ENCODE data around the gene MACC1. TPM values are rescaled to one million over a fixed set of nuclear protein-coding genes. Genes with fewer than 3 reads are reported as not detected.

MACC1 gene
- total RNA-seq, 1 donor from 2014 or later: 0.12 TPM

DNA sequence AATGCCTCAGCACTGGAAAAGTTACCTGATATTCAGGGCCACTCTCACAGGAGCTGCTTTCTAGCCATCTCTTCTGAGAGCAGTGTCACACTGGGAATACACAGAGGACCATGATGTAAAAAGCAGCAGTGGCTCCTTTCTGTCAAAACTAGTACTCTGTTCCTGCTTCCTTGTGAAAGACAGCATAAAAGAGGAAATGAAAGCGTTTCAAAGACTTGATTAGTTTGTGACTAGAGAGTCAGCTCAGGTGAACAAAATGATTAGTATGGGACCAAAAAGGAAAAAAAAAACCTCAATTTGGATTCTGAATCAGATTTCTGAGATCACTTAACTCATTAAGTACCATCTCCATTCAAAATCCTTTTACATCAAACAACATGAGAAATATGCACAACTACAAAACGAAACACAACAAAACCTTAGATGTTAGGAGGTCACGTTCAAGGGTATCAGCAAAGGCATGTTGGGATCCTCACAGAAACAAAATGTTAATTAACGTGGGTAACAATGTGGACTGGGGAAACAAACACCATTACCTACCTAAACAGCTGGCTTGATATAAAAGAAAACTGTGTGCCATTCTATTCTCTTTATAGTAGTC, 103.7 kb downstream of the MACC1 start:
- Mint-ChIP-seq H3K9me3 (no peaks in the 10 kb centered on the region), H3K4me1 (peaks cover 13% of the 10 kb centered on the region), H3K36me3 (ENCODE audit: low read depth) (no peaks in the 10 kb centered on the region), H3K27ac (ENCODE audit: unreplicated experiment) (peak overlapping the region; percentile 23), H3K4me3 (no peak overlapping the region), H3K27me3 (ENCODE audit: low read depth) (no peaks in the 10 kb centered on the region)
- no peak for TF ChIP-seq CTCF (conservative IDR thresholded peaks at IDR 0.05)
- DNase-seq (ENCODE audit: low read depth, low spot score): no peak

DNA sequence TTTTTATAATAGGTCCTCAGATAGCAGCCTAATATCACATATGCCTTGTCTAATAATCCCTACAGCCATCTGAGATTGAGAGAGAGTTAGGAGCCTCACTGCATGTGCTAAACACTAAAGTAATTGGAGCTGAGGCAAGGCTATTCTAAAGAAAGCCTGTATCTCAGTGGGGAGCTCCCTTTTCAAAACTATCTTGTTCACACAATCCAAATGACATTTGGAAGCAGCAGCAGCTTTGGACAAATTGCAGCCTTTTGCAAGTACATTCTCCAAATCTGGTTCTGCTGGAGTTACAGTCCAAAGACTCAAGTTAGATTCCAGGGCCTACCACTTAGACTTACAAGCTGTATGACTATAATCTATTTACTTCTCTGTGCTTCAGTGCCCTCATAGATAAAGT, 104.5 kb downstream of the MACC1 start:
- no peaks in the 10 kb centered on the region for H3K27me3 Mint-ChIP-seq (ENCODE audit: low read depth)
- H3K4me3 Mint-ChIP-seq: no peak overlapping the region
- H3K27ac Mint-ChIP-seq (ENCODE audit: unreplicated experiment): no peak overlapping the region
- no peaks in the 10 kb centered on the region for H3K9me3 Mint-ChIP-seq
- no peak for TF ChIP-seq CTCF (conservative IDR thresholded peaks at IDR 0.05)
- H3K36me3 Mint-ChIP-seq (ENCODE audit: low read depth): no peaks in the 10 kb centered on the region
- peaks cover 13% of the 10 kb centered on the region for H3K4me1 Mint-ChIP-seq
- no peak for DNase-seq (ENCODE audit: low read depth, low spot score)

DNA sequence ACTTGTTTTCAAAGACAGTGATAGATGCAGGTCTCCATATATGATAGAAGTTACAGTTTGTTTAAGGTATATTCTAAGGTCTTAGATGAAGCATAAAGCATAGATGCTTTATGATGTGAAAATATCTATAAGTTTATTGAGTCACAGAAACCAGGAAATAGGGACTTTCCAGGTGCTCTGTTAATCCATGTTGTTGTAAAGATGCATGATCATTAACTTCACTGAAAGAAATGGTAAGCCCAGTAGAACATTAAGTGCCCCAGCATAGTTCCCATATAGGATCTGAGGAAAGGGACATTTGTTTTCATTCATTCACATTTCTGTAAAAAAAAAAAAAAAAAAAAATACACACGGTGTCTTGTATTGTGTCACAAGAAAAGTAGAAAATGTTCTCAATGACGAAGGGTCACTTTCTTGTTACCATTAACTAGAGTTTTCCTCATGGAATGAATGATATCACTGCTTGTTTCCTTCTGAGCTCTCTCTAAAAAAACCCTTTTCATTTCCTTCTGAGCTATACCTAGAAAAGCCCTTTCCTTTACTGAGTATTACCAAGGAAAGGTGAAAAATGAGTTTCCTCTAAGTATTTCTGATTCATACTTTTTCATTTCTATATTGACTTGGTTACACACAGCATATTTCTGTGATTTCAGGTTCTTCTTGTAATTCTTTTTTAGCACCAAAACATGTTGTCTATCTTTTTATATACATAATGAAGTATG, 105.2 kb downstream of the MACC1 start:
- H3K27ac Mint-ChIP-seq (ENCODE audit: unreplicated experiment): no peak overlapping the region
- peaks cover 13% of the 10 kb centered on the region for H3K4me1 Mint-ChIP-seq
- no peaks in the 10 kb centered on the region for H3K27me3 Mint-ChIP-seq (ENCODE audit: low read depth)
- no peak for DNase-seq (ENCODE audit: low read depth, low spot score)
- no peaks in the 10 kb centered on the region for H3K36me3 Mint-ChIP-seq (ENCODE audit: low read depth)
- no peaks in the 10 kb centered on the region for H3K9me3 Mint-ChIP-seq
- no peak for TF ChIP-seq CTCF (conservative IDR thresholded peaks at IDR 0.05)
- H3K4me3 Mint-ChIP-seq: no peak overlapping the region

- Mint-ChIP-seq H3K9me3 (no peaks in the 10 kb centered on the region), H3K4me1 (peaks cover under 1% of the 10 kb centered on the region), H3K27ac (ENCODE audit: unreplicated experiment) (no peak overlapping the region), H3K36me3 (ENCODE audit: low read depth) (no peaks in the 10 kb centered on the region), H3K4me3 (no peak overlapping the region), H3K27me3 (ENCODE audit: low read depth) (no peaks in the 10 kb centered on the region)
- no peak for DNase-seq (ENCODE audit: low read depth, low spot score)
- no peak for TF ChIP-seq CTCF (conservative IDR thresholded peaks at IDR 0.05)
Measured at GRCh38 chr7:20107582-20107981, 109.6 kb downstream of the MACC1 start.

DNA sequence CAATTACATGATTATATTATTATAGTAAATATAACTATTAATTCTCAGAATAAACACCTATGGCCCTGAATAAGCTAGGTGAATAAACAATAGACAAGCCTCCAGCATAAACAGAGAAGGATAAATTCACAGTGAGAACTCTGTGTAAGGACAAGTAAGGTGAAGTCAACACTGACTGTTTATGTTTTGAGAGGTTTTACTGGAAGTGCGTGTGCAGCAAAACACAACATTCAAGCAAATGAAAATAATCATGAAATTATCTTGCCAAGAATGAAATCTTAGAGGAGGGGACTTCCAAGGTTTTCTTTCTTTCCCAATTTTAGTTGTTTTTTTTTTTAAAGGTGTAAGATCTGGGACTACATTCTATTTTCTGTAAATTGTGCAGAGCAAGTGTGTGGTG, 112.5 kb downstream of the MACC1 start:
- DNase-seq (ENCODE audit: low read depth, low spot score): no peak

More for the DNA sequence above, 112.5 kb downstream of the MACC1 start:
- Mint-ChIP-seq H3K4me1 (no peaks in the 10 kb centered on the region), H3K27me3 (ENCODE audit: low read depth) (no peaks in the 10 kb centered on the region), H3K9me3 (no peaks in the 10 kb centered on the region), H3K4me3 (no peak overlapping the region), H3K36me3 (ENCODE audit: low read depth) (no peaks in the 10 kb centered on the region), H3K27ac (ENCODE audit: unreplicated experiment) (no peak overlapping the region)
- no peak for TF ChIP-seq CTCF (conservative IDR thresholded peaks at IDR 0.05)

Measured in neural crest cell (in vitro differentiated cells).